ENCODE results near the gene SGIP1.

DNA sequence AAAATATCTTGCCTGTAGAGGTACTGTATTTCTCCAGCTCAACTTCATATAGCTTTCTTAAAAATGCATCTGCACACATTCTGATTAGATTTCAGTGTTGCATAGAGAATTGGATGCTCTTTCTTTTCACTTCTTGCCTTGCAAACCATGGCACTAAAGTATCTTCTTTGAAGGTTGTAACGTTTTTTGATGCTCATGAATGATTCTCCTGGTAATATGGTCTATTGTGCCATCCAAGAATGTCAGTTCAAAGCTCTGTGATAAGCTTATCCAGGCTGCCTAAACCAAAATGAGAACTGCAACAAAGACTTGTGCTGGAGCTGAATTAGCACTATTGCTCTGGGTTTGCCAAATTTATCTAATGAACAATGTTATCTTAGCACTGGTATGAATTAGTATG, 1.9 kb downstream of the SGIP1 start:
- TF ChIP-seq SPI1 (IDR thresholded peaks at IDR 0.05; ENCODE audit: low read depth, low read length) = no peak
- no peak for TF ChIP-seq POLR2AphosphoS5 (IDR thresholded peaks at IDR 0.05; ENCODE audit: low read depth, low read length)
- no peak for TF ChIP-seq POLR2A (IDR thresholded peaks at IDR 0.05; ENCODE audit: low read depth, low read length)
- no peak for TF ChIP-seq POU2F2 (IDR thresholded peaks at IDR 0.05; ENCODE audit: low read depth, low read length)
- TF ChIP-seq TAF1 (IDR thresholded peaks at IDR 0.05; ENCODE audit: low read depth, low read length) = no peak
